Measurements from ENCODE around the gene SPN.

GRCh38 chr16:29687755-29688154 lies 24.7 kb downstream of the SPN start:
- TF ChIP-seq POLR2AphosphoS5 (IDR thresholded peaks at IDR 0.05) (no peak), POLR2A (IDR thresholded peaks at IDR 0.05) (no peak), CTCF (IDR thresholded peaks at IDR 0.05) (no peak)

Data from suprapubic skin (tissue), 4 donors.